ENCODE data around the gene POLR2E. TPM values are rescaled to one million over a fixed set of nuclear protein-coding genes. Genes with fewer than 3 reads are reported as not detected.

The POLR2E gene
- total RNA-seq, 1 donor = 70.2 TPM

GRCh38 chr19:1040476-1041271, 54.5 kb downstream of the POLR2E start:
- H3K4me3 ChIP-seq (ENCODE audit: insufficient read depth, low read length) = peak overlapping the region; percentile 68
- no peak for TF ChIP-seq CTCF (IDR thresholded peaks at IDR 0.05; ENCODE audit: extremely low read depth, low read depth, low read length)
- peak overlapping the region; percentile 41 for H2AFZ ChIP-seq (ENCODE audit: low read length)

GRCh38 chr19:1039646-1040475, 55.3 kb downstream of the POLR2E start, which contains the start of gene ABCA7:
Gene ABCA7, plus strand, starts transcription at chr19:1040107. Its CDS starts 1,255 bp downstream, at chr19:1041362.
- Histone ChIP-seq H3K9me3 (ENCODE audit: low read depth, low read length) (no peaks in the 10 kb centered on the region), H3K79me2 (ENCODE audit: insufficient read depth, low read length) (peaks cover 4% of the 10 kb centered on the region), H3K27me3 (ENCODE audit: insufficient read depth, low read length) (no peaks in the 10 kb centered on the region), H4K20me1 (ENCODE audit: insufficient read depth, low read length) (peaks cover 31% of the 10 kb centered on the region), H3K4me2 (ENCODE audit: insufficient read depth, low read length) (peak within 1 kb of the TSS; percentile 80), H3K36me3 (ENCODE audit: insufficient read depth, low read length) (peaks cover 29% of the 10 kb centered on the region), H3K4me3 (ENCODE audit: insufficient read depth, low read length) (peak within 1 kb of the TSS; percentile 68), H3K4me1 (ENCODE audit: insufficient read depth, low read length) (peaks cover 42% of the 10 kb centered on the region), H2AFZ (ENCODE audit: low read length) (peak within 1 kb of the TSS; percentile 41), H3K27ac (ENCODE audit: low read depth, low read length) (peak within 1 kb of the TSS; percentile 24)
- peak; percentile 98 for DNase-seq (ENCODE audit: insufficient read length, low spot score, missing footprints)
- TF ChIP-seq CTCF (IDR thresholded peaks at IDR 0.05; ENCODE audit: extremely low read depth, low read depth, low read length) = no peak

More at GRCh38 chr19:1040476-1041271, 54.5 kb downstream of the POLR2E start:
- peak overlapping the region; percentile 80 for H3K4me2 ChIP-seq (ENCODE audit: insufficient read depth, low read length)
- DNase-seq (ENCODE audit: insufficient read length, low spot score, missing footprints) = peak; percentile 100
- H3K79me2 ChIP-seq (ENCODE audit: insufficient read depth, low read length) = no peaks in the 10 kb centered on the region
- no peaks in the 10 kb centered on the region for H3K27me3 ChIP-seq (ENCODE audit: insufficient read depth, low read length)
- H3K36me3 ChIP-seq (ENCODE audit: insufficient read depth, low read length) = peaks cover 29% of the 10 kb centered on the region
- H3K27ac ChIP-seq (ENCODE audit: low read depth, low read length) = peak overlapping the region; percentile 24
- H3K4me1 ChIP-seq (ENCODE audit: insufficient read depth, low read length) = peaks cover 42% of the 10 kb centered on the region
- H4K20me1 ChIP-seq (ENCODE audit: insufficient read depth, low read length) = peaks cover 25% of the 10 kb centered on the region
- no peaks in the 10 kb centered on the region for H3K9me3 ChIP-seq (ENCODE audit: low read depth, low read length)

GRCh38 chr19:1038978-1039645, 56.1 kb downstream of the POLR2E start:
- H3K27me3 ChIP-seq (ENCODE audit: insufficient read depth, low read length) = no peaks in the 10 kb centered on the region
- H3K79me2 ChIP-seq (ENCODE audit: insufficient read depth, low read length) = peaks cover 4% of the 10 kb centered on the region
- H3K27ac ChIP-seq (ENCODE audit: low read depth, low read length) = no peak overlapping the region
- no peaks in the 10 kb centered on the region for H3K9me3 ChIP-seq (ENCODE audit: low read depth, low read length)
- H3K4me2 ChIP-seq (ENCODE audit: insufficient read depth, low read length) = peak overlapping the region; percentile 80
- no peak overlapping the region for H2AFZ ChIP-seq (ENCODE audit: low read length)
- no peak for DNase-seq (ENCODE audit: insufficient read length, low spot score, missing footprints)
- TF ChIP-seq CTCF (IDR thresholded peaks at IDR 0.05; ENCODE audit: extremely low read depth, low read depth, low read length) = no peak
- peaks cover 42% of the 10 kb centered on the region for H3K4me1 ChIP-seq (ENCODE audit: insufficient read depth, low read length)
- peak overlapping the region; percentile 68 for H3K4me3 ChIP-seq (ENCODE audit: insufficient read depth, low read length)
- peaks cover 31% of the 10 kb centered on the region for H4K20me1 ChIP-seq (ENCODE audit: insufficient read depth, low read length)
- H3K36me3 ChIP-seq (ENCODE audit: insufficient read depth, low read length) = peaks cover 29% of the 10 kb centered on the region

Data from osteoblast (primary cell).